Measurements from ENCODE around the gene TRIM5.
"Not testable (repeated sequence)": the region's sequence is repeated elsewhere in the genome, so short reads cannot be mapped to it uniquely, and the experiment has no call there.

TRIM5 gene

GRCh38 chr11:5665746-5666401 lies 19.0 kb downstream of the TRIM5 start:
- no peaks in the 10 kb centered on the region for H3K4me1 ChIP-seq (ENCODE audit: low read length)
- no peaks in the 10 kb centered on the region for H3K9me3 ChIP-seq (ENCODE audit: insufficient read depth, low read length)
- no peaks in the 10 kb centered on the region for H3K79me2 ChIP-seq (ENCODE audit: low read length)
- H3K4me3 ChIP-seq (ENCODE audit: low read length), result no peak overlapping the region
- no peak overlapping the region for H3K27ac ChIP-seq (ENCODE audit: low read length)
- TF ChIP-seq, protein P1, sequence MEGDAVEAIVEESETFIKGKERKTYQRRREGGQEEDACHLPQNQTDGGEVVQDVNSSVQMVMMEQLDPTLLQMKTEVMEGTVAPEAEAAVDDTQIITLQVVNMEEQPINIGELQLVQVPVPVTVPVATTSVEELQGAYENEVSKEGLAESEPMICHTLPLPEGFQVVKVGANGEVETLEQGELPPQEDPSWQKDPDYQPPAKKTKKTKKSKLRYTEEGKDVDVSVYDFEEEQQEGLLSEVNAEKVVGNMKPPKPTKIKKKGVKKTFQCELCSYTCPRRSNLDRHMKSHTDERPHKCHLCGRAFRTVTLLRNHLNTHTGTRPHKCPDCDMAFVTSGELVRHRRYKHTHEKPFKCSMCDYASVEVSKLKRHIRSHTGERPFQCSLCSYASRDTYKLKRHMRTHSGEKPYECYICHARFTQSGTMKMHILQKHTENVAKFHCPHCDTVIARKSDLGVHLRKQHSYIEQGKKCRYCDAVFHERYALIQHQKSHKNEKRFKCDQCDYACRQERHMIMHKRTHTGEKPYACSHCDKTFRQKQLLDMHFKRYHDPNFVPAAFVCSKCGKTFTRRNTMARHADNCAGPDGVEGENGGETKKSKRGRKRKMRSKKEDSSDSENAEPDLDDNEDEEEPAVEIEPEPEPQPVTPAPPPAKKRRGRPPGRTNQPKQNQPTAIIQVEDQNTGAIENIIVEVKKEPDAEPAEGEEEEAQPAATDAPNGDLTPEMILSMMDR (IDR thresholded peaks at IDR 0.05; ENCODE audit: low read depth, low read length), result no peak
- no peak for TF ChIP-seq EZH2phosphoT487 (IDR thresholded peaks at IDR 0.05; ENCODE audit: low read depth)
- peaks cover 4% of the 10 kb centered on the region for H3K36me3 ChIP-seq (replicated peaks; ENCODE audit: low read depth, low read length)
- no peak overlapping the region for H2AFZ ChIP-seq (ENCODE audit: low read depth, low read length)
- H3K4me2 ChIP-seq (ENCODE audit: low read length), result no peak overlapping the region
- no peak overlapping the region for H3K9ac ChIP-seq (ENCODE audit: low read length)
- H4K20me1 ChIP-seq (ENCODE audit: insufficient read depth, low read length), result no peaks in the 10 kb centered on the region
- no peaks in the 10 kb centered on the region for H3K27me3 ChIP-seq (ENCODE audit: low read depth, low read length)

DNA sequence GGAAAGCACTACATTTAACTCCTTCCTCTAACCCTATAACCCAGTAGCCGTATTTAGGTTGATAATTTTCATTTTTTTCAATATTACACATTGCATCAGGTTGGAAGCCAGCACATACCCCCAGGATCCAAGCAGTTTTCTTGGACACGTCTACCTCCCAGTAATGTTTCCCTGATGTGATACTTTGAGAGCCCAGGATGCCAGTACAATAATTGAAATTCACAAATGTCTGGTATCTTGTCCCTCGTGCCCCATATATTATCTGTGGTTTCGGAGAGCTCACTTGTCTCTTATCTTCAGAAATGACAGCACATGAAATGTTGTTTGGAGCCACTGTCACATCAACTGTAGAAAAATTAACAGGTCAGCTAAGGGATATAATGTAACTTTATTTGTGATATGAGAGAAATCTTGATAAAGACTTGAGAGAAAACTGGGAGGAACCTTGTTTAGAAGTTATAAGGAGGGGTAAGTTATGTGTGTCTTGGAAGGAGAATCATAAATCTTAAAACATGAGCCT lies 19.8 kb downstream of the TRIM5 start:
- no peak overlapping the region for H2AFZ ChIP-seq (ENCODE audit: low read depth, low read length)
- no peaks in the 10 kb centered on the region for H3K79me2 ChIP-seq (ENCODE audit: low read length)
- H3K4me2 ChIP-seq (ENCODE audit: low read length), result no peak overlapping the region
- no peak overlapping the region for H3K9ac ChIP-seq (ENCODE audit: low read length)
- H3K4me3 ChIP-seq (ENCODE audit: low read length), result no peak overlapping the region
- H3K4me1 ChIP-seq (ENCODE audit: low read length), result no peaks in the 10 kb centered on the region
- peaks cover 4% of the 10 kb centered on the region for H3K36me3 ChIP-seq (replicated peaks; ENCODE audit: low read depth, low read length)
- TF ChIP-seq, protein P1 (IDR thresholded peaks at IDR 0.05; ENCODE audit: low read depth, low read length), result no peak
- TF ChIP-seq EZH2phosphoT487 (IDR thresholded peaks at IDR 0.05; ENCODE audit: low read depth), result no peak
- H3K27ac ChIP-seq (ENCODE audit: low read length), result no peak overlapping the region
- H3K9me3 ChIP-seq (ENCODE audit: insufficient read depth, low read length), result no peaks in the 10 kb centered on the region
- H4K20me1 ChIP-seq (ENCODE audit: insufficient read depth, low read length), result no peaks in the 10 kb centered on the region
- H3K27me3 ChIP-seq (ENCODE audit: low read depth, low read length), result no peaks in the 10 kb centered on the region

GRCh38 chr11:5663511-5663910 lies 21.4 kb downstream of the TRIM5 start:
- no peaks in the 10 kb centered on the region for H3K27me3 ChIP-seq (ENCODE audit: low read depth, low read length)
- H3K9ac ChIP-seq (ENCODE audit: low read length), result no peak overlapping the region
- H3K4me2 ChIP-seq (ENCODE audit: low read length), result no peak overlapping the region
- H2AFZ ChIP-seq (ENCODE audit: low read depth, low read length), result no peak overlapping the region
- H3K36me3 ChIP-seq (replicated peaks; ENCODE audit: low read depth, low read length), result no peaks in the 10 kb centered on the region
- TF ChIP-seq, protein P1 (IDR thresholded peaks at IDR 0.05; ENCODE audit: low read depth, low read length), result no peak
- TF ChIP-seq EZH2phosphoT487 (IDR thresholded peaks at IDR 0.05; ENCODE audit: low read depth), result no peak
- no peak overlapping the region for H3K27ac ChIP-seq (ENCODE audit: low read length)
- no peaks in the 10 kb centered on the region for H3K79me2 ChIP-seq (ENCODE audit: low read length)
- H3K4me3 ChIP-seq (ENCODE audit: low read length), result no peak overlapping the region
- H3K9me3 ChIP-seq (ENCODE audit: insufficient read depth, low read length), result no peaks in the 10 kb centered on the region
- H4K20me1 ChIP-seq (ENCODE audit: insufficient read depth, low read length), result no peaks in the 10 kb centered on the region
- no peaks in the 10 kb centered on the region for H3K4me1 ChIP-seq (ENCODE audit: low read length)

GRCh38 chr11:5658318-5658717 lies 26.6 kb downstream of the TRIM5 start:
- Histone ChIP-seq H3K27me3 (ENCODE audit: low read depth, low read length) (no peaks in the 10 kb centered on the region), H4K20me1 (ENCODE audit: insufficient read depth, low read length) (no peaks in the 10 kb centered on the region), H3K4me3 (ENCODE audit: low read length) (no peak overlapping the region), H3K36me3 (replicated peaks; ENCODE audit: low read depth, low read length) (no peaks in the 10 kb centered on the region), H3K9me3 (ENCODE audit: insufficient read depth, low read length) (no peaks in the 10 kb centered on the region), H3K79me2 (ENCODE audit: low read length) (no peaks in the 10 kb centered on the region), H3K4me2 (ENCODE audit: low read length) (no peak overlapping the region), H3K9ac (ENCODE audit: low read length) (no peak overlapping the region), H2AFZ (ENCODE audit: low read depth, low read length) (no peak overlapping the region), H3K27ac (ENCODE audit: low read length) (no peak overlapping the region), H3K4me1 (ENCODE audit: low read length) (no peaks in the 10 kb centered on the region)
- TF ChIP-seq EZH2phosphoT487 (IDR thresholded peaks at IDR 0.05; ENCODE audit: low read depth), result no peak
- TF ChIP-seq, protein P1 (IDR thresholded peaks at IDR 0.05; ENCODE audit: low read depth, low read length), result no peak

DNA sequence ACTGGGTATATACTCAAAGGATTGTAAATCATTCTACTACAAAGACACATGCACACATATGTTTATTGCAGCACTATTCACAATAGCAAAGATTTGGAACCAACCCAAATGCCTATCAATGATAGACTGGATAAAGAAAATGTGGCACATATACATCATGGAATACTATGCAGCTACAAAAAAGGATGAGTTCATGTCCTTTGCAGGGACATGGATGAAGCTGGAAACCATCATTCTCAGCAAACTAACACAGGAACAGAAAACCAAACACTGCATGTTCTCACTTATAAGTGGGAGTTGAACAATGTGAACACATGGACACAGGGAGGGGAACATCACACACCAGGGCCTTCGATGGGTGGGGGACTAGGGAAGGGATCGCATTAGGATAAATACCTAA lies 27.9 kb downstream of the TRIM5 start:
- not testable (repeated sequence) for H3K27ac ChIP-seq (ENCODE audit: low read length); H3K27me3 ChIP-seq (ENCODE audit: low read depth, low read length); H3K36me3 ChIP-seq (replicated peaks; ENCODE audit: low read depth, low read length); H3K9me3 ChIP-seq (ENCODE audit: insufficient read depth, low read length); H3K79me2 ChIP-seq (ENCODE audit: low read length); H3K4me1 ChIP-seq (ENCODE audit: low read length); H3K4me2 ChIP-seq (ENCODE audit: low read length); H3K9ac ChIP-seq (ENCODE audit: low read length); H4K20me1 ChIP-seq (ENCODE audit: insufficient read depth, low read length); H2AFZ ChIP-seq (ENCODE audit: low read depth, low read length); H3K4me3 ChIP-seq (ENCODE audit: low read length)
